ENCODE data around the gene NAA60.

DNA sequence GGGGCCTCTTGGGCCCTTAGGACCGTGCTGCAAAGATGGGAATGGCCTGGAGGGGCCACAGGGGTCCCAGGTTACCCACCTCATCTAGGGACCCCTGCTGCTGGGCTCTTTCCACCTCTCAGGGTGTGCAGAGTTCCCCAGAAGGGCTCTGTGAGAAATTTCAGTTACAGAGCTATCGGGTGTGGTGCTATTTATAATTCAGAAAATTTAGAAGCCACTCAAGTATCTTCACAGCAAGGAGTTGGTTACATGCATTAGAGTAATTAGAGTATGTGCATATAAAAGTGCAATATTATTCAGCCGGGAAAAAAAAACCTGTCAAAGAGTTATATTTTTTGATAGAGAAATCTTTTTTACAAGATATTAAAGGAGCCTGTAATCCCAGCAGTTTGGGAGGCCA is 32.9 kb downstream of the NAA60 start:
- TF ChIP-seq, protein P1, sequence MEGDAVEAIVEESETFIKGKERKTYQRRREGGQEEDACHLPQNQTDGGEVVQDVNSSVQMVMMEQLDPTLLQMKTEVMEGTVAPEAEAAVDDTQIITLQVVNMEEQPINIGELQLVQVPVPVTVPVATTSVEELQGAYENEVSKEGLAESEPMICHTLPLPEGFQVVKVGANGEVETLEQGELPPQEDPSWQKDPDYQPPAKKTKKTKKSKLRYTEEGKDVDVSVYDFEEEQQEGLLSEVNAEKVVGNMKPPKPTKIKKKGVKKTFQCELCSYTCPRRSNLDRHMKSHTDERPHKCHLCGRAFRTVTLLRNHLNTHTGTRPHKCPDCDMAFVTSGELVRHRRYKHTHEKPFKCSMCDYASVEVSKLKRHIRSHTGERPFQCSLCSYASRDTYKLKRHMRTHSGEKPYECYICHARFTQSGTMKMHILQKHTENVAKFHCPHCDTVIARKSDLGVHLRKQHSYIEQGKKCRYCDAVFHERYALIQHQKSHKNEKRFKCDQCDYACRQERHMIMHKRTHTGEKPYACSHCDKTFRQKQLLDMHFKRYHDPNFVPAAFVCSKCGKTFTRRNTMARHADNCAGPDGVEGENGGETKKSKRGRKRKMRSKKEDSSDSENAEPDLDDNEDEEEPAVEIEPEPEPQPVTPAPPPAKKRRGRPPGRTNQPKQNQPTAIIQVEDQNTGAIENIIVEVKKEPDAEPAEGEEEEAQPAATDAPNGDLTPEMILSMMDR (conservative IDR thresholded peaks at IDR 0.05; ENCODE audit: low read length) = no peak
- TF ChIP-seq EZH2phosphoT487 (IDR thresholded peaks at IDR 0.05; ENCODE audit: borderline replicate concordance) = no peak

Measured in Loucy (cell line).